ENCODE data around the gene C1orf105.
A peak's percentile ranks its signal among the peaks of the same experiment; 100 is the strongest.

Gene C1orf105

DNA sequence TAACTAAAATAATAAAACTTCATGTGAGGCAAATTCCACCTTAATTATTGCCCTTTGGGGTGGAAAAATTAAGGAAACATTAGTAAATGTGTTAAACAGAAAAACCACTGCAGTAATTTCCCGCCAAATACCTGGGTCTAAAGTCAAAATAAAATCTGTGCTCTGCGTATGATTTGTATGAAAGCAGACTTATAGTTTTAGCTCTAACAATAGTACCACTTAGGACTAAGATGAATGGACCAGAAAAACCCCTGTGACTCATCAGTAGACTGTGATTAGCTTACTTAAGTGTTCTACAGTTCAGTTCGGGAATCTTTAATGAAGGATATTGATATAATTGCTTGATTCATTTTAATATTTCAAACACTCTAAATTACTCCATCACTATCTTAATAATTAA is 23.3 kb upstream of the C1orf105 start:
- no peak for DNase-seq

- no peak for DNase-seq
These were observed 22.9 kb upstream of the C1orf105 start for GRCh38 chr1:172397633-172398032.

GRCh38 chr1:172398193-172398592 is 22.3 kb upstream of the C1orf105 start:
- DNase-seq, result no peak

- peak in 41 of 56 donors; percentile 5 to 72 (median 40) for DNase-seq
These were observed 21.3 kb upstream of the C1orf105 start for GRCh38 chr1:172398970-172399755.

GRCh38 chr1:172399756-172400721 is 20.4 kb upstream of the C1orf105 start:
- peak in 1 of 56 donors; percentile 2 for DNase-seq

- DNase-seq, result no peak
These were observed 19.8 kb upstream of the C1orf105 start for GRCh38 chr1:172400722-172401105.

GRCh38 chr1:172401477-172401876 is 19.0 kb upstream of the C1orf105 start:
- no peak for DNase-seq

GRCh38 chr1:172401892-172402291 is 18.6 kb upstream of the C1orf105 start:
- no peak for DNase-seq

DNA sequence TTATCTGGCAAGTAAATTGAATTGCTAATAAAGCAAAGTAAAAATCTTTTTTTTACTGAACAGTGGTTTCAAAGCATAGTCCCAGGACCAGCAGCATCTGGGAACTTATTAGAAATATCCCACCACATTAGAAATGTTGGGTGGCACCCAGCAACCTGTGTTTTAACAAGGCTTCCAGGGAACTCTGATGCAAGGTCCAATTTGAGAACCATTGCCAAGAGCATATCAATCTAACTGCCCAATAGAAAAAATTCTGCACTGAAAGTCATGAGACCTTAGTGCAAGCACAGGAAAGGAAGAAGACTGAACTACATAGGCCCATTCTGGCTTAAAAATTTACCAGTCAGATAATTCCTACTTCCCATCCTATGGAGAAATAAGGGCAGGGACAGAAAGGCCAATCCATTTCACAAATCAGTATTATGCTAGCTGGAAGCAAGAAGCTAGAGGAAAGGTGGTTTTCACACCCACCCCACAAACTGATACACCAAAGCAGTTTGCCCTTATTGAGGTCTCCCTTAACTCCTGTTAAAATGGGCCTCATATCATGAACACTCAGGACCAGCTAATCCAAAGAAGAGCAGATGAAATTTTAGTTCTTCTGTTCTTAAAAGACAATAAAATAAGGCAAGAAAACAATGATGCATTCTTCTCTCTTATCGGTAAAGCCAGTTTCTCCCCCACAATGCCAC is 17.5 kb upstream of the C1orf105 start:
- no peak for DNase-seq

- DNase-seq, result no peak
These were observed 16.4 kb upstream of the C1orf105 start for GRCh38 chr1:172404121-172404520.

DNA sequence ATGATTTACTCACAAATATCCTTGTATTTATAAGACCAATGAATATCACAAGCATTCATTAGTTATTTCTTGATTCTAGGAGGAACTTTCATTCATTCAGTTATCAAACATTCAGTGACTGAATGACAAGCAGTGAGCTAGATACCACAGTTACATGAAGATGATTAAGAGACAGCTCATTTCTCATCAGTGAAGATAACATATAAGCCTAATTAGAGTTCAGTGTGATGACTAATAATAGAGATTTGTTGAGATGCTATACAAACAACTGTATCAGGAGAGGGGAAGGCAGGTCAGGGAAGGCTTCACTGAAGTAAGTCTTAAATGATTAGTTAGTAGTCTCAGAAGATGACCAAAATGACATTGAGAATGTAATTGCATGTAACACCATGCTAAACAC is 14.6 kb upstream of the C1orf105 start:
- DNase-seq, result no peak

DNA sequence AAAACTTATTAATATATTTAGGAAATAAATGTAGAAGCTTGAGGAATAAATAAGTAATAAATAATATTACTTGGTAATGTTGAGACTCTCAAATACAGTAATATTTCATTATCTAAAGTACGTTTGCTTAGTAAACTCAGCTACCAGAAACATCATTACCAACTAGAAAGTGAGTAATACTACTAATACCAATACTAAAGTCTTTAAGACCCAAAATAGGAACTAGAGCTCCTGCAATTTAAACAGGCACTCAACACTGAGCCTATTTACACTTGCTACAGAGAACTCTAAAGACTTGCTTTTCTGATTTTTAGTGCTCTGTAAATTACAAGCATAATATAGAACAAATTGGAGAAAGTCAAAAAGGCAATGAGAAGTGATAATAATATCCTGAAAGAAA is 13.5 kb upstream of the C1orf105 start:
- no peak for DNase-seq

DNA sequence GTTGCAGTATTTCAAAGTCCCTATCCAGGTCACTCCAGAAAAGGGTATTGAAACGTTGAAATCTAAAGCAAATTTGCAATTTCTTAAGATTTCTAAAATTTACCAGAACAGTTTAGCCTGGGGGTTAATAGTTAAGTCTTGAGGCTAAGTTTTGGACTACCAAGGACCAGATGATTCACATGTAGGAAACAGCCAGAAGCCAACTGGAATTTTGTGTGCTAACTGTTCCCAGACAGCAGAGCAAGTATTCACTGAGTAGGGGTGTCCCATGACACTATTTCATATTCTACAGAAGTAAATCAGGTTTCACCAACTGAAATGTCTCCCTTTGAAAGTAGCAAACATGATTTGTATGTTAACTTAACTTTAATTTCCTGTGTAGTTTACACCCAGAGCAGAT is 11.5 kb upstream of the C1orf105 start:
- DNase-seq, result no peak

DNA sequence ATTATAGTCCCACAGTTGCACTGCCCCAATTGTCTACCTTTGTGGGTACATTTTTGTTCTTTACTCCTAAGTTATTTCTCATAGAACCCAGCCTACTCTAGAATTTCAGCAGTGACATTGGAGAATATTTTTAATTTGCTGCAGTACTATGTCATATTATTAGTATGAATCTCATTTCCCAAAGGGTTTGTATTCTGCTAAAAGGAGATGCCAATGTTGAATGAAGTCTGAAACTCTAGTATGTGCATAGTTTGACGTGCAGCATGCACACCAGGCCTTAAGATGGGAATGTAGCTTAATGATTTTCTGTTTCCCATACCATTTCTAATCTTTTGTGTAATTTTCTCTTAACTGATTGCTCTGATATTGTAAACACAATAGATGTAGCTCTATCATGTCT is 10.5 kb upstream of the C1orf105 start:
- DNase-seq, result no peak

DNA sequence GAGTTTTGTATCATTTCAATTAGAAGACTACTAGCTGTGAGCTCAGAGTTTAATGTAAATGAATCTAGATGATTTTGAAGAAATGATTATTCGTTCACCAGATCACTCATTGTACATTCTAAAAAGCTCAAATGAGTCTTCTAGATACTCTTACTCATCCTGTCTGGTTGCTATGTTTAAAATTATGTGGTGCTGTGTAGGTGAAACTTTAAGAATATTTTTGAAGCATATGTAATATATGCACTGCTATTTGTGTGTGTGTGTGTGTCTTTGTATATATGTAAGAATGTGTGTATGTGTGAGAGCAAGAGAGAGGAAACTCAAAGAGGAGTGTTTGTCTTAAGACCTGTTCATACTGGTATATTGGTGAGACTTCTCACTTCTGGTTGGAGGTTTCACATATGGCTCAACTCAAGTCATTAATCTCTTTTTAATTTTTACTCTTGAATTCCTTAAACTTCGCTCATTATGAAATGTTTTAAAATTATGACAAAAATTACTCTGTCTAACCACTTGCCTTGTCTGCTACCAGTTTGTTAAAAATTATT is 8.6 kb upstream of the C1orf105 start:
- no peak for DNase-seq

DNA sequence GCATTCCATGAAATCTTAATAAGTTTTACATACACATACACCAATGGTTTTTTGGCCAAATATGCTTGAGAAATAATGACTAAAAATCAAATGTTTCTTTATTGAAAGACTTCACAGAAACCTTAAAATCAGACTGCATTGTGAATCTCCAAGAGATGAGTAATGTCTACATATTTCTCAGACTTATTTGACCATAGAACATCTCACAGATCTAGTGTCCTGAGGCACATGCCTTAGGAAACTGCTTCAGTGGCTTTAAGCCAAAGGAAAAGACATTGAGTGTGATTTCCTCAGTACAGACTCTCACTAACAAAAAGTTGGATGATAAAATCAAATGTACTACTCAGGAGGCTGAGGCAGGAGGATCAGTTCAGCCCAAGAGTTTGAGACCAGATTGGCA is 6.2 kb upstream of the C1orf105 start:
- DNase-seq, result no peak

- no peak for DNase-seq
These were observed 3.9 kb upstream of the C1orf105 start for GRCh38 chr1:172416496-172417035.

- no peak for DNase-seq
These were observed 2.9 kb upstream of the C1orf105 start for GRCh38 chr1:172417557-172417956.

DNA sequence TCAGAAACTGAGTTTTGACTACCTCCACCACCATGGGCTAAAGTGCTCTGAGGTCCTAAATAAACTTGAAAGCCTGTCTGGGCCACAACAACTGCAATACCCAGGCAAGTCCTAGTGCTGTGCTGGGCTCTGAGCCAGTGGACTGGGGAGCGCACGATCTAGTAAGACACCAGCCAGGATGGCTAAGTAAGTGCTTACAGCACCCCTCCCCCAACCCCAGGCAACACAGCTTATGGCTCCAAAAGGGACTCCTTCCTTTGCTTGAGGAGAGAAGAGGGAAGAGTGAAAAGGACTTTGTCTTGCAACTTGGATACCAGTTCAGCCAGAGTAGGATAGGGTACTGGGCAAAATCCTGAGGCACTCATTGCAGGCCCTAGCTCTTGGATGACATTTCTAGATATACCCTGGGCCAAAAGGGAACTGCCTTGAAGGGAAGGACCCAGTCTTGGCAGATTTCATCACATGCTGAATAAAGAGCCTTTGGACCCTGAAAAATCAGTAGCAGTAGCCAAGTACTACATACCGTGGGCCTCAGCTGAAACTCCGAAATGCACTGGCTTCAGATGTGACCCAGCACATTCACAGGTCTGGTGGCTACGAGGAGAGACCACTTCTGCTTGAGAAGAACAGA is 1.6 kb downstream of the C1orf105 start:
- DNase-seq, result peak in 33 of 56 donors; percentile 2 to 65 (median 21)

GRCh38 chr1:172423336-172423735 is 2.9 kb downstream of the C1orf105 start:
- no peak for DNase-seq

DNA sequence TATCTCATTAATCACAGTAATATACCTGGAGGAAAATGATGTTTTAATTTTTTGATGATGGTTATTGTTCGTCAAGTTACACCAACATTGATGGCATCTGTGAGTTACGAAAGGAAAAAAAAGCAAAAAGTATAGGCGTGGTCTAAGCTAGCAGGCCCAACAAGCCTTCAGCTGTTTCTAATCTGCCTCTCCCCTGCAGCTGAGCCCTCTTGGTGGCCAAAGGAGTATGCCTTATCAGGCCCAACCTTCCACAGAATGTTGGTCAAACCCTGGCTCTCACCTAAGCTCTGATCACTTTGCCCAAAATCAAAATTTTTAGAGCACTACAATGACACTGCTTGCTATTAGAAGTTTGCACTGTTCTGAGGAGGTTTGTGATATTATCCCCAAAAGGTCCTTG is 4.9 kb downstream of the C1orf105 start:
- DNase-seq, result no peak

Data from nucleus accumbens (tissue), 56 donors.